NCI-H1092 (cell line): Measurements from ENCODE around the gene CAT.

Experiments used
- DNase-seq: peaks from one replicate; lab custom pipeline; 2025; lab: John Stamatoyannopoulos, UW

CAT gene

DNA sequence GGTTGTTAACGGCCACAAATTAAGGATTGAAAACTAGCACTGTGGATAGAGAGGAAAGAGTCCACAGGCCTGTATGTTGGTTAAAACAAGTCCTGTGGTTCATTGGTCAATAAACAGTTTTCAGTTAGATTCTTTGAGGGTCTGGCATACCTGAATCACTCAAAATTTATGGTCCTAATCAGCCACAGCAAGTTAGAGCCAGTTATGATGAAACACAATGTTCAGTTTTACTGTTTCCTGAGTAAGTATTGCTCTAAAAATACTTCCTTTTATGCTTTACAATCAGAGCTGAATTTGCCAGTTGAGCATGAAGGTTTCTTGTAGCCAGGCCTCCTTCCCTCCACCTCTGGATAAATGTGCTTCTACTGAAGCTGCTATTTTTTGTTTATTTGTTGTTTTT, 12.9 kb upstream of the CAT start:
- no peak for DNase-seq

DNA sequence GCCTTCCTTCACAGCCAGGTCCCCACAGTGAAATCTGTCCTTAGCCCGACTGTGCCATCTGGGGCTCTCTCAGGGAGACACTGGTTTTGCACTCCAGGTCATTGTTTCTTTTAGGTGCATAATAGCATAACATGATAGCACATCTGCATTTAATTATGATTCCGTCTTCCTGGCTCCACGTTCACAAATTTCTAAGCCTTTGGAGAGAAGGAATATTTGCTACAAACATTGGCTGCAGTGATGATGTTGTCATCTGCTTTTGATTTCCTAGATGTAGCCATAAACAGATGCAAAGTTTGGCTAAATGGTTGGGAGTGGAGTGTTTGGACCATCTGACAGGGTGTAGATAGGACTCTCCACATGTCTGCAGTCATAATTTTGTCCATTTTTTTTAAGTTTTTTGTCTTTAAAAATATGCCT, 12.0 kb upstream of the CAT start:
- DNase-seq = no peak

DNA sequence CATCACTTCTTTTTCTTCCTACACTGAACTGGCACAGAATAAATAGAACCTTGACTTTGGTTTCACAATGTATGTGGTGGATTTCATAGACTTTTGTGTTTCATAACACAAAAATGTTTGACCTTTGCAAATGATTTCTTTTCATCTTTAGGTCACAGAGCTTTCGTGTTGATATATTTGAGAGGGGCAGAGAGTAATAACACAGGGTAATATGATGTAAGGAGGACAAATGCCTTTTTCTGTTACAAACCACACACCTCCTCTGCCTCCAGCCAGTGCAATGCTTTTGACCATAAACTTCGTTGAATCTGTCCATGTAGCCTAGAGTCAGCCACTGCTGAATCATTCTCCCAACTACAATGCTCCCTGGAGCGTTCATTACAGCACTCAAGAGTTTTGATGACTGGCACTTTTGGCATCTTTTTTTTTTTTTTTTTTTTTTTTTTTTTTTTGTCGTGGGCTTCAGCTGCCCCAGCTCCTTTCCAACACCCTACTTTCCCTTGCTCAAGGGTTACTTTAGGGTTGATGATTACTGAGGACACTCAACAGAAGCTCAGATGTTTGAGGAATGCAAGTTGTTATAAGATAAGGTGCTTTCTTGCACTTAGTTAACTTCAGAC, 11.4 kb upstream of the CAT start:
- DNase-seq = no peak

GRCh38 chr11:34431979-34432378, 6.8 kb upstream of the CAT start:
- DNase-seq = no peak

DNA sequence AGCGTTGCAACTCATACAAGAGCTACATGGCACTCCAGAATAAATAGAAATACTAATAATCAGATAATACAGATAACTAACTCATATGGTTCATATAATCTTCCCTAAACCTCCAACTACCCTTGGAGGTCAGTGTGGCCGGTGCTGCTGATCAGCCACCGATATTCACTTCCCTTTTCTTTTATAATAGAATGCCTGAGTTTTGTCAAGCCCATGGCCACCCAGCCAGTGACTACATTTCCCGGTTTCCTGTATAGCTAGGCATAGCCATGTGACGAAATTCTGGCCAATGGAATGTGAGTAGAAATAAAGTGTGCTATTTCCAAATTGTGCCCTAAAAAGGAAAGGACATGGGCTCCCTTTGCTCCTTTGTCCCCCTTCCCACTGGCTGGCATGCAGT, 5.9 kb upstream of the CAT start:
- DNase-seq = no peak

- DNase-seq = no peak
These were observed 4.8 kb upstream of the CAT start for GRCh38 chr11:34433899-34434298.

- DNase-seq = no peak
These were observed 1.3 kb upstream of the CAT start for GRCh38 chr11:34437224-34438125.

- no peak for DNase-seq
These were observed 970 bp downstream of the CAT start for GRCh38 chr11:34439610-34440198.

- DNase-seq = no peak
These were observed 3.1 kb downstream of the CAT start for GRCh38 chr11:34441814-34442213.

- DNase-seq = no peak
These were observed 4.4 kb downstream of the CAT start for GRCh38 chr11:34443136-34443535.

GRCh38 chr11:34444428-34444827, 5.7 kb downstream of the CAT start:
- DNase-seq = no peak

- no peak for DNase-seq
These were observed 7.2 kb downstream of the CAT start for GRCh38 chr11:34445956-34446355.

DNA sequence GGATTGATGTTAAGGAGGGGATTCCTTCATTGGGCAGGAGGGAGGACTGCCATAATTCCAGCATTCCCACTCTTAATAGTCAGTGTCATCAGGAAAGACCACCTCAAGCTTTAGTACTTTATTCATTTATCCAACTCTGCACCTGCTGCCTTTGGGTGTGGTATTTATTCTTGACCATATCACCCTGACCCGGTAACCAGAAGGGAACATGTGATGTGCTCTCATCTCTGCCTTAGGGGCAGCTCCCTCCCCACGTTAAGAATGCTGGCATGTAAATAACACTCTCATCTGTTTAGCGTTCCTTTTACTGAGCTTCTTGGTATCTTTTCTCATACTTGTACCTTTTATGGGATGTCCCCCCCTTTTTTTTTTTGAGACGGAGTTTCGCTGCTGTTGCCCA, 7.7 kb downstream of the CAT start:
- DNase-seq = no peak

- DNase-seq = no peak
These were observed 8.3 kb downstream of the CAT start for GRCh38 chr11:34447044-34447443.

DNA sequence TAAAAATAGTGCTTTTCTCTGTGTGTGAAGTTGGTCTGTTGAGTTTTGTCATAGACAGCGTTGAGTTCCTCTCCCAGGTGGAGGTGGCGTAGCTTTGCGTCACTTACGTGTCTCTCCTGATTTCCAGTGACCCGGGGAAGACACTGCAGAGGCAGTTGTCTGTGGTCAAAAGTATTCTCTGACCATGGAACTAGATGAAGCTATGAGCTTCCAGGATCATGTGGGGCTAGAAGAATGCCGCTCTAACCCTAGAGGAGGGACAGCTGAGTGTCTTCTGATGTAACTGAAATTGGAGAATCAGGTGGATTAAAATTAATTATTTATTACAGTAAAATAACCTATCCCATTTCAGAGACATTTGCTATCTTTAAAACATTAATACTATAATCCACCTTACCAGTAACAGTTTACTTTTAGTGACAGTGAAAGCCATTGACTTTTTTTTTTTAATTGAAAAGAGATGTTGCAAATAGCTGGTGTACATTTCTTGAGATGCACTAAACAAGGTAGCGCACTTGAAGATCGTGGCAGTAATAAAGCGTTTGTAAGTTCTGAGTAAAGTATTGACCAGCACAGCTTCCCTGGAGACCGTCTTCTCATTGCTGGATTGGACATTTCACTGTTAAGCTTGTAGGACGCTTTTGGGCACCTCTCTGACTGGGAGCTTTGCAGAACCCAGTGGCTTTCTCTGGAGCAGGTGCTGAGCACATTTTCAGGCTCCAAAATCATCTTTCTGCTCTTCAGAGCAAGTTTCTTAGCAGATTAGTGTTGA, 9.7 kb downstream of the CAT start:
- no peak for DNase-seq

DNA sequence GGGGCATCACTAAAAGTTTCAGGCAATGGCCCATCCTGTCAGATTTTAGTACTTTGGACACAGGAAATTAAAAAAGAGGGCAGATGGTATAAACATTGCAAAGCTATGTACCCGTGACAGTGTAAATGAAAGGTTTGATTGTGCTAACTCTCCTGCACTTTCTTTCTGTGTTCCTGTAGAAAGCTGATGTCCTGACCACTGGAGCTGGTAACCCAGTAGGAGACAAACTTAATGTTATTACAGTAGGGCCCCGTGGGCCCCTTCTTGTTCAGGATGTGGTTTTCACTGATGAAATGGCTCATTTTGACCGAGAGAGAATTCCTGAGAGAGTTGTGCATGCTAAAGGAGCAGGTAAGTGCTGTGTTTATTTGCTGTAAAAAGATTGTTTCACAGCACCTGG, 10.3 kb downstream of the CAT start:
- DNase-seq = no peak

DNA sequence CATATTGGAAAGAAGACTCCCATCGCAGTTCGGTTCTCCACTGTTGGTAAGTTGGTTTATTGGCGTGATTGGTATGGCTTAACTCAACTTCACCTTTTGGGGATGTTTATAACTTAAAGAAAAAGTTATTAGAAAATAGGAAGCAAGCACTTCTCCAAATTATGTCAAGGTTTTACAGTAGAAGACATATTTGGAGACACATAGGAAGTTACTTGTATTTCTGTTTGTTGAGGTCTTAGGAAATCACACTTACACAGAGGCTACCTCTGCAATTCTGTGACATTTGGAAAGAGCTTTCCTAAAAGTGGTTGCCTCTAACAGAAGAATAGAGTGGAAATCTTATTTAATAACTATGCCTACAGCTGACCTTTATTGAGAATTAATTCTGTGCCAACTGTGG, 12.3 kb downstream of the CAT start:
- DNase-seq = no peak

DNA sequence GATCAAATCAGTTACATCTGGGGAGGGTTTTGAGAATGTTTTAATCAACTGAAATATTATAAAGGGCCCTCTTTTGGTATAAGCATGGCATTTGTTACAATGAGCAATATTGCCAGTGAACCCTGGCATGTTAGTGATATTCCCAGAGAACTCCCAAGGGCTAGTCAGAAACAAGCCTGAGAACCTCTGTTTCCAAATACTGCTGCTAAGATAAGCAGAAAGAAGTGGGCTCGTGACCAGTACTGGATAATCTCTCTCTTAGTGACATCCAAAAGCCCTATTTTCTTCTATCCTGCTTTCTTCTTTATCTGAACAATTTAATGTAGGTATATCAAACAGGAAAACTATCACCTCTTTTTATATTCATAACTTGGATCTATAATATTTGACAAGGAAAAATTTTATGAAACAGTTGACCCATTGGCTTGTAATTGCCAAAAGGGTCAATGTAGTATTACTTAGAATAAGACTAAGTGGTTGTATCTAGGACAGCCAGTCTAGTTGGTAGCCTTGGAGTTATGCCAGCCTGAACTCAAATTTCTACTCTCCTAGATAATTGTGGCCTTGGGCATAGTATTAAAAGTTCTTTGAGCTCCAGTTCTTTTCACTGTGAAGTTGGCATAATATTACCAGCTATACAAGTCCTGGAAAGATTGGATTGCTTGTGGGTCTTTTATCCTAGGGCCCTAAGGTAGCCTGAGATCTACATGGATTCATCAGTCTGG, 15.7 kb downstream of the CAT start:
- DNase-seq = no peak

- DNase-seq = no peak
These were observed 18.9 kb downstream of the CAT start for GRCh38 chr11:34457607-34458006.

GRCh38 chr11:34458525-34458924, 19.8 kb downstream of the CAT start:
- no peak for DNase-seq

GRCh38 chr11:34459507-34460162, 20.9 kb downstream of the CAT start:
- DNase-seq = no peak
